ENCODE measurements around the gene SH3RF3. TPM values are rescaled to one million over a fixed set of nuclear protein-coding genes. Genes with fewer than 3 reads are reported as not detected.

Gene SH3RF3
- total and polyA plus RNA-seq, 4 donors: 2.9 to 9.7 (median 8.6) TPM

- Histone ChIP-seq H3K36me3 (ENCODE audit: control insufficient read depth in 4 of 4, insufficient read depth in 4 of 4, low read length in 4 of 4) (no peaks in the 10 kb centered on the region), H3K27ac (ENCODE audit: low read depth in 1 of 2, low read length in 1 of 2) (no peak overlapping the region), H3K4me3 (no peak overlapping the region), H3K9me3 (ENCODE audit: control insufficient read depth in 4 of 4, insufficient read depth in 3 of 4, low read length in 3 of 4) (peaks cover 0 to 2% (median 0%) of the 10 kb centered on the region in 4 donors), H3K27me3 (ENCODE audit: control insufficient read depth in 3 of 3, insufficient read depth in 3 of 3, low read length in 2 of 3) (no peaks in the 10 kb centered on the region), H3K9ac (ENCODE audit: insufficient read depth in 1 of 2, low read length in 2 of 2) (no peak overlapping the region), H3K4me1 (ENCODE audit: control insufficient read depth in 5 of 5, insufficient read depth in 5 of 5, low read length in 5 of 5) (peaks cover 0 to 6% (median 0%) of the 10 kb centered on the region in 5 donors)
- ATAC-seq (ENCODE audit: insufficient read depth, low FRiP score) (no peak), DNase-seq (no peak)
- 84 to 91% methylated on average over 11 of the region's 11 CpGs for WGBS, 2 donors
- no peak for TF ChIP-seq CTCF (IDR thresholded peaks at IDR 0.05; ENCODE audit: control extremely low read depth, extremely low read depth)
Observed at GRCh38 chr2:109295070-109295780, 166.2 kb downstream of the SH3RF3 start.

- Histone ChIP-seq H3K9ac (ENCODE audit: insufficient read depth in 1 of 2, low read length in 2 of 2) (no peak overlapping the region), H3K27ac (ENCODE audit: low read depth in 1 of 2, low read length in 1 of 2) (no peak overlapping the region), H3K9me3 (ENCODE audit: control insufficient read depth in 4 of 4, insufficient read depth in 3 of 4, low read length in 3 of 4) (peaks cover 0 to 2% (median 0%) of the 10 kb centered on the region in 4 donors), H3K4me3 (no peak overlapping the region), H3K4me1 (ENCODE audit: control insufficient read depth in 5 of 5, insufficient read depth in 5 of 5, low read length in 5 of 5) (peaks cover 0 to 8% (median 0%) of the 10 kb centered on the region in 5 donors), H3K27me3 (ENCODE audit: control insufficient read depth in 3 of 3, insufficient read depth in 3 of 3, low read length in 2 of 3) (no peaks in the 10 kb centered on the region), H3K36me3 (ENCODE audit: control insufficient read depth in 4 of 4, insufficient read depth in 4 of 4, low read length in 4 of 4) (no peaks in the 10 kb centered on the region)
- no peak for ATAC-seq (ENCODE audit: insufficient read depth, low FRiP score)
- WGBS, 2 donors: 88 to 99% methylated on average over 4 of the region's 4 CpGs
- no peak for TF ChIP-seq CTCF (IDR thresholded peaks at IDR 0.05; ENCODE audit: control extremely low read depth, extremely low read depth)
- no peak for DNase-seq
Observed at GRCh38 chr2:109295781-109296117, 166.7 kb downstream of the SH3RF3 start.

GRCh38 chr2:109297566-109298490, 168.8 kb downstream of the SH3RF3 start:
- no peak for TF ChIP-seq CTCF (IDR thresholded peaks at IDR 0.05; ENCODE audit: control extremely low read depth, extremely low read depth)
- H3K36me3 ChIP-seq (ENCODE audit: control insufficient read depth in 4 of 4, insufficient read depth in 4 of 4, low read length in 4 of 4): no peaks in the 10 kb centered on the region
- WGBS, 2 donors: 91 to 93% methylated on average over 11 of the region's 11 CpGs
- no peak for DNase-seq
- H3K9ac ChIP-seq (ENCODE audit: insufficient read depth in 1 of 2, low read length in 2 of 2): no peak overlapping the region
- H3K27me3 ChIP-seq (ENCODE audit: control insufficient read depth in 3 of 3, insufficient read depth in 3 of 3, low read length in 2 of 3): no peaks in the 10 kb centered on the region
- no peak for ATAC-seq (ENCODE audit: insufficient read depth, low FRiP score)
- no peak overlapping the region for H3K4me3 ChIP-seq
- peaks cover 0 to 2% (median 0%) of the 10 kb centered on the region in 4 donors for H3K9me3 ChIP-seq (ENCODE audit: control insufficient read depth in 4 of 4, insufficient read depth in 3 of 4, low read length in 3 of 4)
- H3K27ac ChIP-seq (ENCODE audit: low read depth in 1 of 2, low read length in 1 of 2): no peak overlapping the region
- H3K4me1 ChIP-seq (ENCODE audit: control insufficient read depth in 5 of 5, insufficient read depth in 5 of 5, low read length in 5 of 5): peaks cover 0 to 7% (median 0%) of the 10 kb centered on the region in 5 donors

All from lung (tissue), 12 donors.